ENCODE results near the gene PITHD1.
"Not testable (repeated sequence)": the region's sequence is repeated elsewhere in the genome, so short reads cannot be mapped to it uniquely, and the experiment has no call there.

GRCh38 chr1:23794732-23795182, 16.5 kb downstream of the PITHD1 start:
- TF ChIP-seq CTCF (IDR thresholded peaks at IDR 0.05); TCF7L2 (IDR thresholded peaks at IDR 0.05; ENCODE audit: low read depth, low read length); SIN3A (IDR thresholded peaks at IDR 0.05; ENCODE audit: borderline replicate concordance, insufficient read depth, low read depth, low read length): not testable (repeated sequence)
